NOMO-1 treated with DMSO at 0.1 percent for 48 hours (cell line): Measurements from ENCODE around the gene GGT6.
A peak's percentile ranks its signal among the peaks of the same experiment; 100 is the strongest.

Source experiments
- DNase-seq: peaks from one replicate; lab custom pipeline; 2025; ENCODE audit not compliant: unreplicated experiment; lab: John Stamatoyannopoulos, UW

The GGT6 gene

GRCh38 chr17:4576729-4577322 is 16.4 kb upstream of the GGT6 start:
- no peak for DNase-seq

GRCh38 chr17:4576161-4576558 is 15.8 kb upstream of the GGT6 start:
- DNase-seq, result no peak

- DNase-seq, result no peak
Observed at GRCh38 chr17:4574448-4575045, 14.2 kb upstream of the GGT6 start.

GRCh38 chr17:4573669-4574068 is 13.3 kb upstream of the GGT6 start:
- no peak for DNase-seq

- no peak for DNase-seq
Observed at GRCh38 chr17:4573115-4573514, 12.7 kb upstream of the GGT6 start.

- DNase-seq, result no peak
Observed at GRCh38 chr17:4572131-4572530, 11.8 kb upstream of the GGT6 start.

- no peak for DNase-seq
Observed at GRCh38 chr17:4569591-4569990, 9.2 kb upstream of the GGT6 start.

GRCh38 chr17:4566785-4567184 is 6.4 kb upstream of the GGT6 start:
- no peak for DNase-seq

GRCh38 chr17:4565209-4566141 is 5.1 kb upstream of the GGT6 start:
- DNase-seq, result peak; percentile 77

GRCh38 chr17:4562015-4562969 is 1.9 kb upstream of the GGT6 start:
- no peak for DNase-seq

- no peak for DNase-seq
Observed at GRCh38 chr17:4560837-4561256, 470 bp upstream of the GGT6 start.

- no peak for DNase-seq
Observed at GRCh38 chr17:4559966-4560365, 411 bp downstream of the GGT6 start.

- DNase-seq, result no peak
Observed at GRCh38 chr17:4559139-4559791, 1.1 kb downstream of the GGT6 start.

- no peak for DNase-seq
Observed at GRCh38 chr17:4558347-4558971, 1.9 kb downstream of the GGT6 start.

GRCh38 chr17:4557626-4558346 is 2.6 kb downstream of the GGT6 start:
- DNase-seq, result no peak

- DNase-seq, result no peak
Observed at GRCh38 chr17:4556996-4557395, 3.4 kb downstream of the GGT6 start.

- no peak for DNase-seq
Observed at GRCh38 chr17:4555873-4556759, 4.3 kb downstream of the GGT6 start.
